HG02852 (cell line): Measurements from ENCODE around the gene ARHGAP21.
"Not testable (repeated sequence)": the region's sequence is repeated elsewhere in the genome, so short reads cannot be mapped to it uniquely, and the experiment has no call there.

ENCODE experiments used
- ATAC-seq: cut with Tn5 transposase; IDR thresholded peaks from one replicate; pipeline ENCODE4 v1.9.1; 2021; ENCODE audit warnings: mild to moderate bottlenecking, moderate library complexity; ENCODE audit not compliant: unreplicated experiment

The ARHGAP21 gene

DNA sequence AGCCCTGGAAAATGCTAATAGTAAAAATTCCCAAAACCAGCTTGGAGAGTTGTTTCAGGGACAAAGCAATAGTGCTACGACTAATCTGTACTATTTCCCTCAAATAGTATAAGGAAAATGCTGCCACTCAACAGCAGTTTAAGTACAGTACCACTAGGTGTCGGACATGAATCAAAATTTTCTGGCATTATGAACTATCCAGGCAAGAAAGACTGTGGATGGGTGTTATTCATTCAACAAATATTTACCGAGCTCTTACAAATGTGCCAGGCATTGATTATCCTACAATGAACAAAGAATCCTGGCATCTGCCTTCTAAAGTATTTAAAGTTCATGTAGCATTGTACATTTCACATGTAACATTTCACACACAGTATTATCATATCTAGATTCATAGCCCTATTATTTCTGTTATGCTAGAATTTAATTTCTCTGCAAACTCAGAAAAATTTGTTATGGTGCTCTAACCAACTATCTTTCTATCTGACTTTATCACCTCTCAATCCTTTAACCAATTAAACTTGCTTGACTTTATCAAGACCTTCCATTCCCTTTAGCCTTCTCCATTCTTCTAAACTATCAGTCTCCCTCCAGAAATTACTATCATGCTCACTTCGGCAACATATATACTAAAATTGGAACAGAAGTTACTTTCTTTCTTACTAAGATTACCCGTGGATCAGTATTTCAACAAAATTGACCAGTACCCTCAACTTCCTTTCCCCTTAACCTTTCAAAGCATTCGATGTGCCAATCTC, 80.6 kb downstream of the ARHGAP21 start:
- peak; percentile 83 for ATAC-seq

GRCh38 chr10:24639124-24639523, 84.6 kb downstream of the ARHGAP21 start:
- no peak for ATAC-seq

- ATAC-seq, result no peak
Observed at GRCh38 chr10:24625778-24626177, 97.9 kb downstream of the ARHGAP21 start.

DNA sequence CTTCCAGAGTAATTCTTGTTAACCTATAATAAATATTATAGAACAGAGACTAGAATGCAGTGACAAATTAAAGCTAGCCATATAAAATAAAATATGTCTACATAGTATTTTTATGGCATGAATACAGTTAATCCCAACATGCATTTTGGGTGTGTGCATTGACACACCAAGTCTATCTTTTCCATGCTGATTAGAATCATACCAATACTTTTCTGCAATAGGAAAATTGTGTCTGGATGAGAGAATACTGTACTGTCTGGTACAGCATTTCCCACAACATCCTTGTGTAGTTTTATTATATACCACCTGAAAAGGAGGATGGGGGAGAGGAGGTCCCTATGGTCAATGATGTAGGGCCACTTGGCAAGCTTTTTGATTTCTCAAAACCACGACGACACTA, 100.3 kb downstream of the ARHGAP21 start:
- ATAC-seq, result no peak

DNA sequence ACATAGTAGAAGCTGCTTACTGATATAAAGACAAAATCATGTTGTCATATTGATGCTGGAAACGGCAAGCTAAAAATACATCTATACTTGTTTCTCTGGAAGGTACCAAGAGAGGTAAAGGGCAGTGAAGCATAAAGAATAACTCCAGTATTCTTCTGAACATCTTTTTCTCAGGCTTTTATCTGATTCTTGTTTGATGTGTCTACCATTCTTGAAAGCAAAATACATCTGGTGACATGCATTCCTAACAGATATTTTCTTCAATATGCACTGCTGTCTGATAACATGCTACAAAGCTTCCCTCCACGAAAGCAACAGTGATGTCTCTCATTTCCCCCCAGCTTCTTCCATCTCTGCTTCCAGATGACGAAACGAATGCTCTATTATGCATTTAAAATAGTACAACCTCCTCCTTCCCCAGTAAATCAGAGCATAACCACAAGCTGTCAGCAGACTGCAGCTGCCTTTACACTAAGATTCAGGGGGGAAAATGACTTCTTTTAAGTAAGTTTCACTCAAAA, 100.8 kb downstream of the ARHGAP21 start:
- no peak for ATAC-seq

- not testable (repeated sequence) for ATAC-seq
Observed at GRCh38 chr10:24621035-24621795, 102.5 kb downstream of the ARHGAP21 start.

DNA sequence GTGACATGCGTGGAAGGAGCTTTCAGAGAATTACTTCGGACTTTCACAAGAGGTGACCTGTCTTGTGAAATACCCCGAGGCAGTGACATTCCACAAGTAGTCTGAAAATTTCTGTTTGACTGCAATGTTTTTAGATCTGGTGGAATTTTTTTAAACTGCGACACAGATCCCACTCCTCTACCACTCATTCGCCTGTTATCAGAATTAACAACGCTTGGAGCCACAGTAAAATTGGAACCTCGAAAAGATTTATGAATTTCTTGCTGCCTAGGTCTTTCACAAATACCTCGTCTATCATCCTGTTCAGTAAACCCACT, 103.7 kb downstream of the ARHGAP21 start:
- ATAC-seq, result not testable (repeated sequence)

GRCh38 chr10:24619291-24619993, 104.2 kb downstream of the ARHGAP21 start:
- ATAC-seq, result not testable (repeated sequence)

GRCh38 chr10:24618401-24618800, 105.3 kb downstream of the ARHGAP21 start:
- ATAC-seq, result no peak

DNA sequence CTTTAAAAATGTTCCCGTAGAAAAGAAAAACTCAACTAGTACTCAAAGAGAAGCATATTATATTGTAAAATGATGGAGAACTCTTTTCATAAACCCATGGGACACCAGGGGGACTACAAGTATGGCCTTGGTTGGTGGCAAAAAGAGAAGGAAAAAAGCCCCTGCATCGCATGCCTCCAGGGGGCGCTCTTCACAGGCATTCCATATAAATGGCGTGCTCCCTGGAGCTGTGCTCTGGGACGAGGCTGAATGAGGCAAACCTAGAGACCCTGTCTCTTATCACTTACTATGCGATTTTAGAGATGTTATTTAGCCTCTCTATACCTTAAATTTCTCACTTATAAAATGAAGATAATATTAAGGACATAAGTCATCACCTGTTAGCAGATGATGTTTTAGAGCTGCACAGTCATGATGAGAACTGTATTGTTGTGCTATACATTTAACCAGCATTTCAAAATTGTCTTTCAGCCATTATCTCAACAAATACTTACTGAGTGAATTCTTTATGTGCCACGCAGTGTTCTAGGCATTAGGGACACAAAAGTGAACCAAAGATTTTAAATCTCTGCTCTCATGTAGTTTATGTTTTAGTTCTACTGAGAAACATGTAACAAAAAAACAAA, 105.8 kb downstream of the ARHGAP21 start:
- no peak for ATAC-seq

DNA sequence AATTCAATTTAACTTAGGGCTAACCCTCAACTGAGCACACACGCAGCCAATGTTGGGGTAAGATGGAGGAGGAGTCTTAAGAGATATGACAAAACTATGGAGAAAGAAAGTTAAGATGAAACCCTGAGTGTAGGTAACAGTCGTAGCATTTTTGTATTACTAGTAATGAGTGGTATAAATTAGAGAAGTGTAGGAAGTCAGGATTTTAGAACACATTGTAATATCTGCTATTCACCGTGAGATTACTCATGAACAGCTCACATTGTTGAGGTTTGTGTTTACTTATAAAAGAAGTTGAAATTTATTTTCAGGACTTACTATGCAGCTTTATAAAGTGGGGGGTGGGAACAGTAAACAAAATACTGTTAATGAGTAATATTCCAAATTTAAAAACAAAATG, 107.2 kb downstream of the ARHGAP21 start:
- ATAC-seq, result no peak

GRCh38 chr10:24606021-24606420, 117.7 kb downstream of the ARHGAP21 start:
- ATAC-seq, result no peak

DNA sequence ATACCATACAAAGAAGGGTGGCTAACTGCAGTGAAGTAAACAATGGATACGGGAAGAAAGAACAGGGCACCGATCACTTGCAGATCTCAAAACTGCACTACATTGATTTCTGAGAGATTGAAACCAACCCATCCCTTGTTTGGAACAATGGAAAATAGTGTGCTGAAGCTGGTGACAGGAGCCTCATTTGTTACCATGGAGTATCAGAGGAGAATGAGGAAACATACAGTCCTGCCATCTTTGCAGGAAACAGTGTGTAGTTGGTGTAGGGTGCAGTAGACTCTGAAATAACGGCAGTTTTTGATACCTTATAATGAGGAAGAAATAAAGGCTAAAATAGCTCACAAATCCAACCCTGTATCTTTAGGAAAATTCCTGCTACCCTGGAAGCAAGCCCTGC, 118.5 kb downstream of the ARHGAP21 start:
- ATAC-seq, result no peak

GRCh38 chr10:24603333-24603732, 120.4 kb downstream of the ARHGAP21 start:
- no peak for ATAC-seq

- no peak for ATAC-seq
Observed at GRCh38 chr10:24597961-24598360, 125.7 kb downstream of the ARHGAP21 start.

GRCh38 chr10:24597426-24597825, 126.3 kb downstream of the ARHGAP21 start:
- ATAC-seq, result no peak

DNA sequence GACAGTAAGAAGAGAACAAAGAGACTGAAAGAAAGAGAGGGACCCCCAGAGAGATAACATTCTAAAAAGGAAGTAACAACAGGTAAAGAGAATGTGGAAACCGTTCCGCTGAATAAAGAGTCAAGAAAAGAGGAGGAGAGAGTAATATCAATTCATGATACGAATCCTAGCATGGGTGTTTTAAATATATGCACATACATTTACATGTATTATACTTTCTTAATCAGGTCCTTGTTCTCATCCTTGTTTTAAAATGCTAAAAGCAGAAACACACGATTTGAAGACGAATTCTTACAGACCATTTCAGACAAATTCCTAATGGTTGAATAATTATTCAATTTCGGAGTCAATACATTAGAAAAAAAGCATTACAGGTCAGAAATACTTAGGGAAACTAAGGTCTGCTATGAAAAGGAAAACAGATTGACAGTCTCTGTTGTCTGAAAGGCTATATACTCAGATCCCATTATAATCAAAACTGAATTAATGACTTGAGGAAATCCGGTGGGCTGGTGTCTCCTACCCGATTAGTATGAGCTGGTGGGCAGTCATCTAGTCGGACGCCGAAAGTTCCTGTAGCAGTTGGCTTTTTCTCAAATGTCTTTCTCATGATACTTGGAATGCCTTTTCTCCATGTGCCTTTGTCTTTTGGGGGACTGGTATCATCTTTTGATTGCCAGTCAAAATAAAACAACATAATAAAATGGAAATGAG, 127.3 kb downstream of the ARHGAP21 start:
- no peak for ATAC-seq

GRCh38 chr10:24590697-24591457, 132.8 kb downstream of the ARHGAP21 start:
- ATAC-seq, result no peak

GRCh38 chr10:24589265-24589664, 134.4 kb downstream of the ARHGAP21 start:
- no peak for ATAC-seq

- ATAC-seq, result no peak
Observed at GRCh38 chr10:24579906-24580305, 143.8 kb downstream of the ARHGAP21 start.
